HepG2 (cell line): Measurements from ENCODE around the gene ZNF385B. TPM values are rescaled to one million over a fixed set of nuclear protein-coding genes. Genes with fewer than 3 reads are reported as not detected.

Experiments
- ATAC-seq: fragments of 200-7000 bp; cut with Tn5 transposase; 3 replicates; pipeline ENCODE4 v1.9.1; 2020; ENCODE audit warnings: mild to moderate bottlenecking, moderate library complexity
- BruUV-seq: library from RNA; stranded (reverse); fragments of 400-500 nt; replicated peaks from 2 replicates; lab custom pipeline; 2021; lab: Mats Ljungman, UMichigan
- CTCF ChIA-PET: fragments of 300-600 bp; formaldehyde crosslinking; extraction: SDS; loops from one replicate; lab custom pipeline; 2021; ENCODE audit warnings: low total read pairs, inconsistent platforms, low intra/inter-chr PET ratio; lab: Yijun Ruan, JAX
- POLR2A ChIA-PET: fragments of 350-600 bp; sonication (Branson Sonifier 250); formaldehyde crosslinking; loops from one replicate; lab custom pipeline; 2020; ENCODE audit warnings: antibody characterized with exemption, inconsistent platforms; lab: Yijun Ruan, JAX
- DNase-seq: peaks from one replicate; pipeline ENCODE4 v3.0.0-alpha.2; 2015; ENCODE audit warnings: low spot score
- FAIRE-seq: peaks from 3 replicates; lab custom pipeline; 2011; peaks lifted over from hg19 to GRCh38; lab: Jason Lieb, UNC
- H2AFZ ChIP-seq: one replicate; pipeline ENCODE4 v1.6.1; 2011; ENCODE audit warnings: low read length, inconsistent platforms
- H3K27ac ChIP-seq: fragments of 300-600 bp; 3 replicates; pipeline ENCODE4 v1.8.0; 2011; ENCODE audit warnings: mixed run types, mild to moderate bottlenecking, mixed read lengths, low read length, inconsistent platforms; ENCODE audit not compliant: insufficient read depth; ENCODE audit errors: extremely low read length
- H3K27me3 ChIP-seq, 2 experiments: fragments of 200-600 bp in 1 of 2; 2 replicates in 1 of 2; 3 replicates in 1 of 2; pipeline versions ENCODE4 v1.6.0 to v1.8.0; 2011; ENCODE audit warnings: low read length in 2 of 2, mild to moderate bottlenecking in 2 of 2, moderate library complexity in 2 of 2, inconsistent platforms in 1 of 2; ENCODE audit not compliant: insufficient read depth in 2 of 2, control insufficient read depth in 1 of 2
- H3K36me3 ChIP-seq, 2 experiments: fragments of 200-600 bp in 1 of 2; replicated peaks in 1 of 2; 2 replicates in 1 of 2; 3 replicates in 1 of 2; pipeline versions ENCODE4 v1.5.1 to v1.8.0; 2011; ENCODE audit warnings: low read length in 2 of 2, inconsistent platforms in 1 of 2; ENCODE audit not compliant: insufficient read depth in 2 of 2, control insufficient read depth in 1 of 2
- H3K4me1 ChIP-seq: 2 replicates; pipeline ENCODE4 v1.5.1; 2012; ENCODE audit warnings: low read length, inconsistent platforms; ENCODE audit not compliant: insufficient read depth
- H3K4me2 ChIP-seq: 2 replicates; pipeline ENCODE4 v1.6.0; 2011; ENCODE audit warnings: low read depth, low read length, inconsistent platforms
- H3K4me3 ChIP-seq, 3 experiments: fragments of 200-600 bp in 1 of 3; sonication (generic), shearing (Covaris generic) in 1 of 3; replicated peaks in 1 of 3; 2 replicates each; pipeline ENCODE4 v1.5.1; 2011 to 2016; ENCODE audit warnings: low read length in 3 of 3, inconsistent platforms in 2 of 3, low read depth in 2 of 3, mild to moderate bottlenecking in 2 of 3, control low read depth in 1 of 3, mixed read lengths in 1 of 3; ENCODE audit not compliant: insufficient read depth in 1 of 3
- H3K79me2 ChIP-seq: one replicate; pipeline ENCODE4 v1.6.1; 2011; ENCODE audit warnings: low read length, inconsistent platforms; ENCODE audit not compliant: insufficient read depth
- H3K9ac ChIP-seq: 2 replicates; pipeline ENCODE4 v1.6.0; 2011; ENCODE audit warnings: mild to moderate bottlenecking, low read depth, low read length, inconsistent platforms; ENCODE audit not compliant: insufficient read depth
- H3K9me3 ChIP-seq: 2 replicates; pipeline ENCODE4 v1.5.1; 2012; ENCODE audit warnings: mild to moderate bottlenecking, low read length
- H4K20me1 ChIP-seq: 2 replicates; pipeline ENCODE4 v1.6.0; 2011; ENCODE audit warnings: inconsistent platforms, mild to moderate bottlenecking, low read length, moderate library complexity; ENCODE audit not compliant: insufficient read depth
- CEBPG ChIP-seq: IDR thresholded peaks from 2 replicates; pipeline ENCODE4 v1.6.1; 2016
- DNMT3B ChIP-seq: conservative IDR thresholded peaks from 2 replicates; pipeline ENCODE4 v1.6.1; 2016; ENCODE audit warnings: missing biosample characterization, control low read depth
- EEA1 ChIP-seq: sonication (generic); formaldehyde crosslinking; IDR thresholded peaks from 2 replicates; pipeline ENCODE4 v1.5.1; 2020; ENCODE audit warnings: mild to moderate bottlenecking, missing genetic modification reagents, borderline replicate concordance
- FOXJ3 ChIP-seq: sonication (generic); formaldehyde crosslinking; IDR thresholded peaks from 2 replicates; pipeline ENCODE4 v1.4.0; 2020; ENCODE audit warnings: missing genetic modification reagents, mild to moderate bottlenecking, borderline replicate concordance
- FOXP4 ChIP-seq: sonication (generic); formaldehyde crosslinking; IDR thresholded peaks from 2 replicates; pipeline ENCODE4 v1.4.0; 2020; ENCODE audit warnings: missing genetic modification reagents
- HDAC6 ChIP-seq: fragments of 200-600 bp; sonication (generic); IDR thresholded peaks from 2 replicates; pipeline ENCODE4 v1.7.0; 2017; ENCODE audit warnings: mild to moderate bottlenecking, antibody characterized with exemption, low read length, low read depth
- IRF2 ChIP-seq: IDR thresholded peaks from 2 replicates; pipeline ENCODE4 v1.6.1; 2018; ENCODE audit warnings: missing genetic modification reagents, missing compliant biosample characterization
- MBD4 ChIP-seq: IDR thresholded peaks from 2 replicates; pipeline ENCODE4 v1.6.1; 2012; ENCODE audit warnings: low read length, inconsistent platforms, borderline replicate concordance
- MLLT10 ChIP-seq: sonication (generic); formaldehyde crosslinking; IDR thresholded peaks from 2 replicates; pipeline ENCODE4 v1.4.0; 2020; ENCODE audit warnings: missing genetic modification reagents
- NFIB ChIP-seq: sonication (generic); formaldehyde crosslinking; IDR thresholded peaks from 2 replicates; pipeline ENCODE4 v1.9.0; 2021; ENCODE audit warnings: missing genetic modification reagents, mild to moderate bottlenecking, borderline replicate concordance
- ZEB1 ChIP-seq: IDR thresholded peaks from 2 replicates; pipeline ENCODE4 v1.6.1; 2012; ENCODE audit warnings: mild to moderate bottlenecking, low read depth, inconsistent platforms; ENCODE audit not compliant: insufficient replicate concordance
- ZNF496 ChIP-seq: sonication (generic); formaldehyde crosslinking; IDR thresholded peaks from 2 replicates; pipeline ENCODE4 v1.8.1; 2023; ENCODE audit warnings: mild to moderate bottlenecking, moderate library complexity, missing genetic modification reagents; ENCODE audit not compliant: insufficient replicate concordance
- ZNF552 ChIP-seq: sonication (generic); formaldehyde crosslinking; IDR thresholded peaks from 2 replicates; pipeline ENCODE4 v1.9.0; 2022; ENCODE audit warnings: missing genetic modification reagents, mild to moderate bottlenecking, borderline replicate concordance
- ZNF564 ChIP-seq: sonication (generic); formaldehyde crosslinking; IDR thresholded peaks from 2 replicates; pipeline ENCODE4 v1.8.1; 2023; ENCODE audit warnings: mild to moderate bottlenecking, missing genetic modification reagents
- ZNF589 ChIP-seq: sonication (generic); formaldehyde crosslinking; conservative IDR thresholded peaks from 2 replicates; pipeline ENCODE4 v1.8.0; 2022; ENCODE audit warnings: mild to moderate bottlenecking, moderate library complexity, missing genetic modification reagents
- ZNF614 ChIP-seq: IDR thresholded peaks from 2 replicates; pipeline ENCODE4 v1.6.1; 2018; ENCODE audit warnings: missing biosample characterization, missing genetic modification reagents, inconsistent platforms, borderline replicate concordance
- WGBS: methylation state at CpG from one replicate; pipeline ENCODE4 v1.1.6; 2017; ENCODE audit warnings: low lambda C conversion rate; 5-methylcytosine and 5-hydroxymethylcytosine counted together
- in situ Hi-C: cut with HindIII; loops from 2 replicates; pipeline ENCODE4 v1.10.0; 2017; ENCODE audit warnings: low pct_unique_long_range_greater_than_20kb; ENCODE audit not compliant: extremely low pct_ligation_motif_present
- intact Hi-C: fragments of 100-400 bp; cut with micrococcal nuclease; formaldehyde crosslinking; loops from one replicate; pipeline ENCODE4 v1.10.0; 2022; ENCODE audit not compliant: unreplicated experiment
- polyA plus RNA-seq, 8 experiments: library from polyadenylated mRNA; depleted of rRNA in 3 of 8; stranded (reverse) in 7 of 8; unstranded in 1 of 8; fragments of >200 nt; fragmentation: Illumina TruSeq in 4 of 8; extraction: Trizol in 4 of 8; gene quantifications; 2 replicates each; pipeline versions ENCODE4 v1.2.1 to v1.2.3, GENCODE V29; 2011 to 2016; ENCODE audit warnings: low read depth in 4 of 8, missing spikeins in 1 of 8, mixed read lengths in 1 of 8; ENCODE audit not compliant: insufficient read depth in 1 of 8
- total RNA-seq, 5 experiments: library from RNA; depleted of rRNA; stranded (reverse); fragments of >200 nt; fragmentation: Illumina TruSeq; extraction: Trizol; gene quantifications; 2 replicates each; pipeline ENCODE4 v1.2.3, GENCODE V29; 2016; ENCODE audit warnings: low read depth in 1 of 5
- TF ChIP-seq, protein P1 (sequence below): sonication (generic); formaldehyde crosslinking; IDR thresholded peaks from 2 replicates; pipeline ENCODE4 v1.4.0; 2020; ENCODE audit warnings: missing genetic modification reagents
- TF ChIP-seq, protein P2 (sequence below): sonication (generic); formaldehyde crosslinking; IDR thresholded peaks from 2 replicates; pipeline ENCODE4 v1.4.0; 2020; ENCODE audit warnings: mild to moderate bottlenecking, missing genetic modification reagents, borderline replicate concordance

Gene ZNF385B
- total and polyA plus RNA-seq, 2 of the 13 experiments (the other 11 are each of a cell fraction or from before 2014, with no cell fraction given), result 3.3 to 6.7 TPM

DNA sequence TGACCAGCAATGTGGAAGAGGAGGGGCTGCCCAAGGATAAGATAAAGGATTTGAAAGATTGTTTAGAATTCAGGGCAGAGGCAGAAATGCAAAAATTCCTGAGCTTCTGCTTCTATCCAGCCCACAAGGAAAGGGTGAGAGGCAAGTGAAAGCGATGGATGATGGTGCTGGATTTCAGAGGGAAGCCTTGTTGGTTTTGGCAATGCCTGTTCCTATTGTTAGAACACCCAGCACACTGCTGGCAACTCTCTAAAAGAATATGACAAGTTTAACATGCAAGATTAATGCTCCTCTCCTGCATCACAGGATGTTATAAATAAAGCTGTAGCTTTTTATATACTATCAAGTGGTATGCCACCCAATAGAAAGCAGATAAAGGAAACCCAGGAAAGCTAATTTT lies 92.6 kb downstream of the ZNF385B start:
- H3K9ac ChIP-seq, result no peak overlapping the region
- no peaks in the 10 kb centered on the region for H3K36me3 ChIP-seq
- CTCF ChIA-PET, result no interaction called here
- no peak overlapping the region for H3K4me2 ChIP-seq
- WGBS, result 0% methylated on average over 1 of the region's 1 CpG
- no peaks in the 10 kb centered on the region for H4K20me1 ChIP-seq
- H3K27me3 ChIP-seq, result peaks cover 0 to 16% of the 10 kb centered on the region in 2 experiments; a peak in 2 of 5 replicates
- H3K27ac ChIP-seq, result no peak overlapping the region
- no peaks in the 10 kb centered on the region for H3K9me3 ChIP-seq
- intact Hi-C loops (no loop called here), in situ Hi-C loops (no loop called here)
- DNase-seq, result no peak
- no peak overlapping the region for H3K4me3 ChIP-seq
- H3K79me2 ChIP-seq, result no peaks in the 10 kb centered on the region
- BruUV-seq, result no TSS peak
- ATAC-seq, result no peak
- no peak overlapping the region for H2AFZ ChIP-seq
- no peak for TF ChIP-seq ZNF614 (CRISPR knock-in tag)
- no peak for TF ChIP-seq ZNF589 (CRISPR knock-in tag)
- no peak for TF ChIP-seq MBD4
- TF ChIP-seq FOXP4 (CRISPR knock-in tag), result no peak
- no peak for TF ChIP-seq DNMT3B
- TF ChIP-seq ZNF552 (CRISPR knock-in tag), result no peak
- no peak for TF ChIP-seq FOXJ3 (CRISPR knock-in tag)
- TF ChIP-seq ZEB1, result no peak
- no peak for TF ChIP-seq NFIB (CRISPR knock-in tag)
- TF ChIP-seq, protein P1, sequence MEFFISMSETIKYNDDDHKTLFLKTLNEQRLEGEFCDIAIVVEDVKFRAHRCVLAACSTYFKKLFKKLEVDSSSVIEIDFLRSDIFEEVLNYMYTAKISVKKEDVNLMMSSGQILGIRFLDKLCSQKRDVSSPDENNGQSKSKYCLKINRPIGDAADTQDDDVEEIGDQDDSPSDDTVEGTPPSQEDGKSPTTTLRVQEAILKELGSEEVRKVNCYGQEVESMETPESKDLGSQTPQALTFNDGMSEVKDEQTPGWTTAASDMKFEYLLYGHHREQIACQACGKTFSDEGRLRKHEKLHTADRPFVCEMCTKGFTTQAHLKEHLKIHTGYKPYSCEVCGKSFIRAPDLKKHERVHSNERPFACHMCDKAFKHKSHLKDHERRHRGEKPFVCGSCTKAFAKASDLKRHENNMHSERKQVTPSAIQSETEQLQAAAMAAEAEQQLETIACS (CRISPR knock-in tag), result no peak
- TF ChIP-seq IRF2 (CRISPR knock-in tag), result no peak
- no peak for TF ChIP-seq ZNF564 (CRISPR knock-in tag)
- TF ChIP-seq CEBPG (CRISPR knock-in tag), result no peak
- TF ChIP-seq ZNF496 (CRISPR knock-in tag), result no peak
- TF ChIP-seq MLLT10 (CRISPR knock-in tag), result no peak
- TF ChIP-seq EEA1, result no peak
- TF ChIP-seq HDAC6, result no peak
- TF ChIP-seq, protein P2, sequence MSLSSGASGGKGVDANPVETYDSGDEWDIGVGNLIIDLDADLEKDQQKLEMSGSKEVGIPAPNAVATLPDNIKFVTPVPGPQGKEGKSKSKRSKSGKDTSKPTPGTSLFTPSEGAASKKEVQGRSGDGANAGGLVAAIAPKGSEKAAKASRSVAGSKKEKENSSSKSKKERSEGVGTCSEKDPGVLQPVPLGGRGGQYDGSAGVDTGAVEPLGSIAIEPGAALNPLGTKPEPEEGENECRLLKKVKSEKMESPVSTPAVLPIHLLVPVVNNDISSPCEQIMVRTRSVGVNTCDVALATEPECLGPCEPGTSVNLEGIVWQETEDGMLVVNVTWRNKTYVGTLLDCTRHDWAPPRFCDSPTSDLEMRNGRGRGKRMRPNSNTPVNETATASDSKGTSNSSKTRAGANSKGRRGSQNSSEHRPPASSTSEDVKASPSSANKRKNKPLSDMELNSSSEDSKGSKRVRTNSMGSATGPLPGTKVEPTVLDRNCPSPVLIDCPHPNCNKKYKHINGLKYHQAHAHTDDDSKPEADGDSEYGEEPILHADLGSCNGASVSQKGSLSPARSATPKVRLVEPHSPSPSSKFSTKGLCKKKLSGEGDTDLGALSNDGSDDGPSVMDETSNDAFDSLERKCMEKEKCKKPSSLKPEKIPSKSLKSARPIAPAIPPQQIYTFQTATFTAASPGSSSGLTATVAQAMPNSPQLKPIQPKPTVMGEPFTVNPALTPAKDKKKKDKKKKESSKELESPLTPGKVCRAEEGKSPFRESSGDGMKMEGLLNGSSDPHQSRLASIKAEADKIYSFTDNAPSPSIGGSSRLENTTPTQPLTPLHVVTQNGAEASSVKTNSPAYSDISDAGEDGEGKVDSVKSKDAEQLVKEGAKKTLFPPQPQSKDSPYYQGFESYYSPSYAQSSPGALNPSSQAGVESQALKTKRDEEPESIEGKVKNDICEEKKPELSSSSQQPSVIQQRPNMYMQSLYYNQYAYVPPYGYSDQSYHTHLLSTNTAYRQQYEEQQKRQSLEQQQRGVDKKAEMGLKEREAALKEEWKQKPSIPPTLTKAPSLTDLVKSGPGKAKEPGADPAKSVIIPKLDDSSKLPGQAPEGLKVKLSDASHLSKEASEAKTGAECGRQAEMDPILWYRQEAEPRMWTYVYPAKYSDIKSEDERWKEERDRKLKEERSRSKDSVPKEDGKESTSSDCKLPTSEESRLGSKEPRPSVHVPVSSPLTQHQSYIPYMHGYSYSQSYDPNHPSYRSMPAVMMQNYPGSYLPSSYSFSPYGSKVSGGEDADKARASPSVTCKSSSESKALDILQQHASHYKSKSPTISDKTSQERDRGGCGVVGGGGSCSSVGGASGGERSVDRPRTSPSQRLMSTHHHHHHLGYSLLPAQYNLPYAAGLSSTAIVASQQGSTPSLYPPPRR, result no peak
- TF ChIP-seq, all 625 proteins: peak for 0
- FAIRE-seq, result no peak
- POLR2A ChIA-PET, result no interaction called here
- H3K4me1 ChIP-seq, result no peaks in the 10 kb centered on the region
